IMR-90 (cell line): ENCODE data around the gene RECQL5. TPM values are rescaled to one million over a fixed set of nuclear protein-coding genes. Genes with fewer than 3 reads are reported as not detected.

ENCODE experiments used
- ATAC-seq: fragments of 200-7000 bp; cut with Tn5 transposase; 2 replicates; pipeline ENCODE4 v1.9.1; 2020; ENCODE audit warnings: low read depth, mild to moderate bottlenecking, moderate library complexity
- BruUV-seq: library from RNA; stranded (reverse); fragments of 400-500 nt; replicated peaks from 2 replicates; lab custom pipeline; 2021; lab: Mats Ljungman, UMichigan
- CTCF ChIA-PET: fragments of 300-600 bp; formaldehyde crosslinking; extraction: SDS; loops from one replicate; lab custom pipeline; 2021; ENCODE audit warnings: antibody characterized with exemption; lab: Yijun Ruan, JAX
- POLR2A ChIA-PET: fragments of 300-600 bp; sonication (Branson Sonifier 250); formaldehyde crosslinking; loops from one replicate; lab custom pipeline; 2022; ENCODE audit warnings: antibody characterized with exemption; ENCODE audit not compliant: unreplicated experiment; lab: Charles Lee
- DNase-seq: peaks from one replicate; pipeline ENCODE4 v3.0.0; 2013
- H2AFZ ChIP-seq: replicated peaks from 2 replicates; pipeline ENCODE3; 2013; ENCODE audit warnings: low read length, mild to moderate bottlenecking; ENCODE audit not compliant: poor library complexity
- H2AK5ac ChIP-seq: 2 replicates; pipeline ENCODE4 v1.6.1; 2013; ENCODE audit warnings: low read depth, low read length, inconsistent platforms
- H2AK9ac ChIP-seq: replicated peaks from 2 replicates; pipeline ENCODE3; 2013; ENCODE audit warnings: mild to moderate bottlenecking, low read depth, low read length, moderate library complexity; ENCODE audit not compliant: poor library complexity
- H2BK120ac ChIP-seq: 2 replicates; pipeline ENCODE4 v1.6.1; 2013; ENCODE audit warnings: low read depth, low read length, inconsistent platforms
- H2BK15ac ChIP-seq: 3 replicates; pipeline ENCODE4 v1.6.1; 2013; ENCODE audit warnings: low read depth, low read length, inconsistent platforms
- H2BK20ac ChIP-seq: 2 replicates; pipeline ENCODE4 v1.6.1; 2013; ENCODE audit warnings: low read depth, mild to moderate bottlenecking, inconsistent platforms, low read length, moderate library complexity
- H2BK5ac ChIP-seq: 2 replicates; pipeline ENCODE4 v1.6.1; 2013; ENCODE audit warnings: mild to moderate bottlenecking, low read depth, low read length, inconsistent platforms; ENCODE audit not compliant: poor library complexity, severe bottlenecking
- H3K14ac ChIP-seq: replicated peaks from 2 replicates; pipeline ENCODE4 v1.6.1; 2013; ENCODE audit warnings: low read depth, low read length, inconsistent platforms
- H3K18ac ChIP-seq: 2 replicates; pipeline ENCODE4 v1.6.1; 2013; ENCODE audit warnings: low read depth, low read length, control low read depth
- H3K23ac ChIP-seq: 2 replicates; pipeline ENCODE4 v1.6.1; 2013; ENCODE audit warnings: low read depth, low read length, inconsistent platforms
- H3K27ac ChIP-seq: 2 replicates; pipeline ENCODE4 v1.5.1; 2013; ENCODE audit warnings: mild to moderate bottlenecking, control low read depth, low read length; ENCODE audit not compliant: insufficient read depth
- H3K27me3 ChIP-seq: 2 replicates; pipeline ENCODE4 v1.6.1; 2013; ENCODE audit warnings: low read length; ENCODE audit not compliant: control insufficient read depth, insufficient read depth
- H3K36me3 ChIP-seq: 2 replicates; pipeline ENCODE4 v1.6.1; 2013; ENCODE audit warnings: low read length, mixed read lengths; ENCODE audit not compliant: control insufficient read depth, insufficient read depth
- H3K4ac ChIP-seq: 2 replicates; pipeline ENCODE4 v1.6.1; 2013; ENCODE audit warnings: low read depth, low read length, inconsistent platforms
- H3K4me1 ChIP-seq: 2 replicates; pipeline ENCODE4 v1.6.1; 2013; ENCODE audit warnings: low read length, mixed read lengths; ENCODE audit not compliant: control insufficient read depth, insufficient read depth
- H3K4me2 ChIP-seq: 2 replicates; pipeline ENCODE4 v1.6.1; 2013; ENCODE audit warnings: low read depth, mild to moderate bottlenecking, control low read depth, low read length, moderate library complexity
- H3K4me3 ChIP-seq: 2 replicates; pipeline ENCODE4 v1.5.1; 2013; ENCODE audit warnings: low read depth, mild to moderate bottlenecking, control low read depth, low read length, moderate library complexity; ENCODE audit not compliant: insufficient read depth
- H3K56ac ChIP-seq: 2 replicates; pipeline ENCODE4 v1.6.1; 2013; ENCODE audit warnings: low read length, inconsistent platforms; ENCODE audit not compliant: insufficient read depth; ENCODE audit errors: extremely low read depth
- H3K79me1 ChIP-seq, 2 experiments: 2 replicates each; pipeline ENCODE4 v1.6.1; 2013; ENCODE audit warnings: low read length in 2 of 2, inconsistent platforms in 1 of 2, low read depth in 1 of 2
- H3K9ac ChIP-seq: 2 replicates; pipeline ENCODE4 v1.6.1; 2013; ENCODE audit warnings: low read depth, low read length, control low read depth
- H3K9me1 ChIP-seq: 2 replicates; pipeline ENCODE4 v1.6.1; 2013; ENCODE audit warnings: low read length, inconsistent platforms; ENCODE audit not compliant: insufficient read depth
- H3K9me3 ChIP-seq: 2 replicates; pipeline ENCODE4 v1.6.1; 2013; ENCODE audit warnings: low read length; ENCODE audit not compliant: control insufficient read depth, insufficient read depth
- H4K20me1 ChIP-seq: 2 replicates; pipeline ENCODE4 v1.6.1; 2013; ENCODE audit warnings: low read length, inconsistent platforms; ENCODE audit not compliant: insufficient read depth
- H4K5ac ChIP-seq: 2 replicates; pipeline ENCODE4 v1.6.1; 2013; ENCODE audit warnings: mild to moderate bottlenecking, low read depth, low read length, control low read depth
- H4K8ac ChIP-seq, 2 experiments: 2 replicates each; pipeline ENCODE4 v1.6.1; 2013; ENCODE audit warnings: low read depth in 2 of 2, low read length in 2 of 2, control low read depth in 1 of 2, inconsistent platforms in 1 of 2
- H4K91ac ChIP-seq: 2 replicates; pipeline ENCODE4 v1.6.1; 2013; ENCODE audit warnings: low read depth, low read length, inconsistent platforms; ENCODE audit not compliant: insufficient read depth
- BHLHE40 ChIP-seq: fragments of 150-350 bp; IDR thresholded peaks from 2 replicates; pipeline ENCODE4 v1.6.1; 2016; ENCODE audit warnings: mild to moderate bottlenecking, low read depth, low read length
- CEBPB ChIP-seq: IDR thresholded peaks from 2 replicates; pipeline ENCODE4 v1.6.1; 2012; ENCODE audit warnings: low read depth, low read length, improper control_type of control experiment
- CHD1 ChIP-seq: IDR thresholded peaks from 2 replicates; pipeline ENCODE4 v1.6.1; 2012; ENCODE audit warnings: low read depth, low read length, improper control_type of control experiment
- CTCF ChIP-seq: conservative IDR thresholded peaks from 2 replicates; pipeline ENCODE4 v1.5.1; 2012; ENCODE audit warnings: mild to moderate bottlenecking, low read depth, low read length, improper control_type of control experiment
- ELK1 ChIP-seq: fragments of 150-350 bp; IDR thresholded peaks from 2 replicates; pipeline ENCODE4 v1.6.1; 2016; ENCODE audit warnings: low read depth, mild to moderate bottlenecking, low read length, moderate library complexity, borderline replicate concordance
- MAFK ChIP-seq: IDR thresholded peaks from 2 replicates; pipeline ENCODE4 v1.6.1; 2012; ENCODE audit warnings: low read depth, low read length, improper control_type of control experiment
- MAZ ChIP-seq: IDR thresholded peaks from 2 replicates; pipeline ENCODE4 v1.6.1; 2012; ENCODE audit warnings: low read depth, mild to moderate bottlenecking, low read length, improper control_type of control experiment, moderate library complexity, borderline replicate concordance
- MXI1 ChIP-seq: IDR thresholded peaks from 2 replicates; pipeline ENCODE4 v1.6.1; 2012; ENCODE audit warnings: low read depth, mild to moderate bottlenecking, low read length, moderate library complexity, borderline replicate concordance
- NFE2L2 ChIP-seq: fragments of 150-350 bp; IDR thresholded peaks from 2 replicates; pipeline ENCODE4 v1.6.1; 2016; ENCODE audit warnings: low read depth, mild to moderate bottlenecking, low read length
- POLR2A ChIP-seq: IDR thresholded peaks from 2 replicates; pipeline ENCODE4 v1.6.1; 2012; ENCODE audit warnings: mild to moderate bottlenecking, low read depth, low read length
- RAD21 ChIP-seq: IDR thresholded peaks from 2 replicates; pipeline ENCODE4 v1.6.1; 2012; ENCODE audit warnings: low read length, improper control_type of control experiment
- RCOR1 ChIP-seq: IDR thresholded peaks from 2 replicates; pipeline ENCODE4 v1.6.1; 2012; ENCODE audit warnings: mild to moderate bottlenecking, low read length, improper control_type of control experiment; ENCODE audit not compliant: insufficient replicate concordance
- SMC3 ChIP-seq: fragments of 150-350 bp; IDR thresholded peaks from 2 replicates; pipeline ENCODE4 v1.6.1; 2016; ENCODE audit warnings: low read depth, mild to moderate bottlenecking, antibody characterized with exemption, low read length, moderate library complexity
- WGBS, 2 experiments: methylation state at CpG; one replicate each; pipeline versions ENCODE4 v1.1.5 to v1.1.7; 2013; ENCODE audit warnings: missing lambda C conversion rate in 2 of 2; ENCODE audit not compliant: insufficient read length in 1 of 2; ENCODE audit errors: extremely low coverage in 2 of 2; 5-methylcytosine and 5-hydroxymethylcytosine counted together
- dilution Hi-C: fragments of 300-500 bp; cut with HindIII; formaldehyde crosslinking; loops from one replicate; pipeline ENCODE4 v1.14.3; 2018; ENCODE audit warnings: low sequenced_read_pairs; ENCODE audit not compliant: unreplicated experiment
- in situ Hi-C: fragments of 300-500 bp; cut with MboI; formaldehyde crosslinking; loops from 3 replicates; pipeline ENCODE4 v1.14.3; 2019; ENCODE audit warnings: low sequenced_read_pairs, inconsistent platforms, mixed read lengths
- intact Hi-C: fragments of 100-400 bp; cut with micrococcal nuclease; formaldehyde crosslinking; loops from 2 replicates; pipeline ENCODE4 v1.10.0; 2022
- polyA plus RNA-seq, 3 experiments: library from polyadenylated mRNA; depleted of rRNA; stranded (reverse); fragments of >200 nt; gene quantifications; 2 replicates each; pipeline ENCODE4 v1.2.3, GENCODE V29; 2012; ENCODE audit warnings: low replicate concordance in 1 of 3
- total RNA-seq: library from RNA; depleted of rRNA; stranded (reverse); fragments of >200 nt; gene quantifications from 2 replicates; pipeline ENCODE4 v1.2.3, GENCODE V29; 2012

Gene RECQL5
- total and polyA plus RNA-seq, 2 of the 4 experiments (the other 2 are of a cell fraction): 7.3 to 23.7 TPM

- Histone ChIP-seq H3K36me3 (no peaks in the 10 kb centered on the region), H3K27ac (no peak overlapping the region), H2AFZ (peak overlapping the region; percentile 32), H2BK5ac (no peak overlapping the region), H2AK9ac (peak overlapping the region; percentile 55), H3K9me3 (no peaks in the 10 kb centered on the region), H3K23ac (no peak overlapping the region), H2BK15ac (no peak overlapping the region), H2BK120ac (no peak overlapping the region), H3K4me1 (no peaks in the 10 kb centered on the region), H3K79me1 (no peaks in the 10 kb centered on the region), H2AK5ac (no peak overlapping the region), H3K9me1 (no peaks in the 10 kb centered on the region), H2BK20ac (no peak overlapping the region), H3K18ac (no peak overlapping the region), H3K9ac (no peak overlapping the region), H3K14ac (no peak overlapping the region), H3K4me3 (no peak overlapping the region), H4K5ac (no peak overlapping the region), H3K4me2 (no peak overlapping the region), H4K20me1 (no peaks in the 10 kb centered on the region; the same call in 1 of the 2 replicates), H3K4ac (no peak overlapping the region), H4K91ac (no peak overlapping the region), H4K8ac (no peak overlapping the region), H3K27me3 (peaks cover 39% of the 10 kb centered on the region), H3K56ac (no peak overlapping the region)
- WGBS, 2 experiments: 88% methylated on average over 5 of the region's 12 CpGs; no CpG with 5 or more reads in 1 of the 2 experiments
- dilution Hi-C loops (no loop called here), intact Hi-C loops (no loop called here), in situ Hi-C loops (no loop called here)
- DNase-seq (no peak), ATAC-seq (no peak)
- TF ChIP-seq SMC3 (no peak), ELK1 (no peak), MAFK (no peak), CEBPB (no peak), RCOR1 (no peak), NFE2L2 (no peak), MAZ (no peak), POLR2A (no peak), CTCF (no peak), RAD21 (no peak), BHLHE40 (no peak), CHD1 (no peak), MXI1 (no peak)
- BruUV-seq: no TSS peak
- ChIA-PET POLR2A (no interaction called here), CTCF (interaction anchor here (1.1 kb wide), 1 partner anchor 10 kb away, joined by 4 read pairs; no protein-coding TSS in a partner anchor)
Measured at GRCh38 chr17:75590849-75591721, 75.9 kb downstream of the RECQL5 start.
